ENCODE data around the gene GRIA3.
A peak's percentile ranks its signal among the peaks of the same experiment; 100 is the strongest.
"Not testable (repeated sequence)": the region's sequence is repeated elsewhere in the genome, so short reads cannot be mapped to it uniquely, and the experiment has no call there.

Gene GRIA3

DNA sequence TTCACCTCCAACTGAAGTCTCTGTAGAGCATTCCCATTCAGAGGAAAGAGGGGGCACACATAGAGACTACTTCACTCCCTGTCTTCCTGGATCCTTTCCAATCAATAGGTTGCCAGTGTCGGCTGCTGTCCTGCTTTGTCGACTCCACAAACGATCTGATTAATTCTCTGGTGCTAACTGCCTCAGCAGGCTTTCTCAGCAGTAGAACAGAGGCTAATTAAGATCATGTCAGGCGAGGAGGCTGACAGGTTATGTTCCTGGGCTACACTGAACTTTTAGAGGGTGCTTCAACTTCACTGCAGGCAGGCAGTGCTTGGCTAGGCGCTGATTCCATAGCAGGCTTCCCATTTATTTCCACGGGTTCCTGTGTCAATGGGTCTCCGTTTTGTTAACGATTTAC lies 79.2 kb downstream of the GRIA3 start:
- DNase-seq (ENCODE audit: low read depth) = no peak
- H3K4me3 ChIP-seq (ENCODE audit: low read depth, low read length) = no peak overlapping the region

DNA sequence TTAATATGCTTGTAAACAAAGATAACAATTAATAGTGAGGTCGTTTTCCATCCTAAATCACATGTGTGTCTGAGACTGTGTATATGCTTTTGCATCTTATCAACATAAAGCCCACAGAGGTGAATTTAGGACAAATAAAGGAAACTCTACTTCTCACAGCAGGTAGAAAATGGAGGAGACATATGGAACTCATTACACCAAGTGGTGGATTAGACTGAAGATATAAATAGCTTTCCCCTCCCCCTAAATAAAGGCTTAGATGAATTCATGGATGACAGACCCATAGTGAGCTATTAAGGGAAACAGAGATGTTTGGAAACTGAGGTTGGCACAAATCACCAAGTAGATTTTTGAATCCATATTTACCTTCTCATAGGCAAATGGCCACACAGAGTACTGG lies 79.7 kb downstream of the GRIA3 start:
- no peak for DNase-seq (ENCODE audit: low read depth)
- H3K4me3 ChIP-seq (ENCODE audit: low read depth, low read length) = no peak overlapping the region

DNA sequence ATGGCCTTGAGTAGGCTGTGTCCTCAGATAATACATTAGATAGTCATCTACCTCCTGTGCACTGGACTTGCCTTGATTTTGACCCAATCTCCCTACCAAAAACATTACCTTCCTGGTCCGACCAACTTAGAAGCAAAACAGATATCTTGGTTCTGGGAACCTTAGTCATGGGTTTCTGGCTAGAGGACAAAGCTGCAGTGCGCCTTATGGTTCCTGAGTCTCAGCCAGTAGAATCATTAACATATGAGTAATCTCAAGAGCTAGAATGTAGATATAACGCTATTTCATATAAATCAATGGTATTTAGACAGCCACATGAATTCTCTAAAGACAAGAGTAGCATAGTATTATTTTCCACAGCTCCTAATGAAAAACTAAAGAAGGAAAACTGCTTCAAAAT lies 83.1 kb downstream of the GRIA3 start:
- peak; percentile 21 for DNase-seq (ENCODE audit: low read depth)
- H3K4me3 ChIP-seq (ENCODE audit: low read depth, low read length) = no peak overlapping the region

DNA sequence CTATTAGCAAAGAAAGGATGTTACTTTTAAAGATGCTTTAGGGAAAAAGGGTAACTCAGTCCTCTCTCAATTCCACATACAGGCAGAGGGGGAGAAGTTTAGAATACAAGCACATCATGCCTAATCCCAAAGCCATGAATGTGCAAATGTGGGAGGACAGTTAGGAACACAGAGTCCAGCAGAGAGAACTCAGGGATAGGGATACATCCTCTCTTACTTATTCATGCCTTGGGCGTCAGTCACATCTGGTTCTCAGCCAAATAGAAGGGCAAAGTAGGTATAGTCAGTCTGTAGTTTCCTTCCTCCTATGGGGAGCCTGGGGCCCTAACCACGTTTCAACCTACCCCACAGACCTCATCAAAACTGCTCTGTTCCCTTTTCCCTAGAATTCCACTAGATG lies 87.8 kb downstream of the GRIA3 start:
- DNase-seq (ENCODE audit: low read depth) = no peak
- no peak overlapping the region for H3K4me3 ChIP-seq (ENCODE audit: low read depth, low read length)

DNA sequence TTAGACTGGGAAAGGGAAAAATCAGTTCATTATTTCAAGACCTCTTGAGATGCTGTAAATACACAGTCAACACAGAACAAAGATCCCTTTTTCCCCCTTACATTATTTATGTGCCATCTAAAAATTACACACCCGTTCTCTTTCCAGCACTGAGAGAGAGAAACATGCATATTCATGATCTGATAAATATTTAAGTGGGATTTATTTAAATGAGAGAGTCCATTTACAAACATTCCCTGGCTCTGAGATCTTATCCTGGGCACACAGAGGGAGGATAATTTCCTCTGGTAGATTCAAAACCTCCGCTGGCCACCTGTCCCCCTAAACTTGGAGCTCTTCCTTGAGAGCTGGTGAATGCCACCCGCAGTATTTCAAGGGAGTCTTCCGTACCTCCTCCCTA lies 88.6 kb downstream of the GRIA3 start:
- H3K4me3 ChIP-seq (ENCODE audit: low read depth, low read length) = no peak overlapping the region
- DNase-seq (ENCODE audit: low read depth) = no peak

DNA sequence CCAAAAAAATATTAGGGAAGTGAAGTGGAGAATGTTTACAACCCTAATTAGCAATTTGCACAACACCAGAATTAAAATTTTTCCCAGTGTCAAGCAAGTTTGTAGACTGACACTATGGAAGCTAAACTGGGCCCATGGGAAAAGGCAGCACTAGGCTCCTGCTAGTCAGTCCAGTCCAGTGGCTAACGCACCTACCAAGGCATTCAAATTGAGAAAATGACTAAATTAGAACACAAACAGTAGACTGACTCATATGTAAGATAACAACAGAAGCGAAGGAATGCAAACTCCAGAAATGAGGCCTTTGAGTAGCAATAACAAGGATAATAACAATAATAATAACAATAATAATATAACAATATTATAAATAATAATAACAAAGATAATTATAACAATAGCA lies 90.7 kb downstream of the GRIA3 start:
- no peak for DNase-seq (ENCODE audit: low read depth)
- no peak overlapping the region for H3K4me3 ChIP-seq (ENCODE audit: low read depth, low read length)

DNA sequence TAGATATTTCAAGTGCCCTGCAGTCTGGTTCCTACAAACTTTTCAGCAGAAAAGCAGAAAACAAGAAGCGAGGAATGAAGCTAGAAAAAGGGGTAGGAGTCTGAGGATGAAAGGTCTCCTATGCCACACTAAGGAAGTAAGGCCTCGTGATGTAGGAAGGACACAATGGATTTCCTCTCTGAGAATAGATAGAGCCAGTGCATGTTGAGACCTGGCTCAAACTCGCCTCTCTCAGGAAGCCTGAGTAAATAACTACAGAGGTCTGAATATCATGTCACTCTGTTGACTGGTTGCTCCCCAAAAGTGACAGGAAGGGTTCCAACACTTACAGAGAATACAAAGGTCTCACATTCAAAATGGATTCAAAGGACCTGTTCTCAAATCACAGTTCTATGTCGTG lies 93.3 kb downstream of the GRIA3 start:
- no peak for DNase-seq (ENCODE audit: low read depth)
- H3K4me3 ChIP-seq (ENCODE audit: low read depth, low read length) = no peak overlapping the region

DNA sequence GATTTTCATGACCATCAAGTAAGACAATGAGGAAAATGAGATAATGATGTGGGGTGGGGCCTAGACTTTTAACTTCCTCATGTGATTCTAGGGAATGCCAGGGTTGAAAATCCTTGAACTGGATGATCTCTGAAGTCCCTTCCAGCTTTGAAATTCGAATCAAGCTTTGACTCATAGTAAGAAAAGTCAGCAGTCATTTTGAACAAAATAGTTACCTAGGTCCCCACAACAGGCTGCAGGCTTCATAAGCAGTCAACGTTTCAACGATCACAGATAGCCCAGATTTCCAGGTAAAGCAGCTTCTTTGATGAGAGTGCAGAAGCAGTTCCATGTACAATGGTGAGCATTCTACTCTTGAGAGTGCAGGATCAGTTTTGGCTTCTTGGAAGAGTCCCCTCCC lies 93.7 kb downstream of the GRIA3 start:
- no peak for DNase-seq (ENCODE audit: low read depth)
- no peak overlapping the region for H3K4me3 ChIP-seq (ENCODE audit: low read depth, low read length)

DNA sequence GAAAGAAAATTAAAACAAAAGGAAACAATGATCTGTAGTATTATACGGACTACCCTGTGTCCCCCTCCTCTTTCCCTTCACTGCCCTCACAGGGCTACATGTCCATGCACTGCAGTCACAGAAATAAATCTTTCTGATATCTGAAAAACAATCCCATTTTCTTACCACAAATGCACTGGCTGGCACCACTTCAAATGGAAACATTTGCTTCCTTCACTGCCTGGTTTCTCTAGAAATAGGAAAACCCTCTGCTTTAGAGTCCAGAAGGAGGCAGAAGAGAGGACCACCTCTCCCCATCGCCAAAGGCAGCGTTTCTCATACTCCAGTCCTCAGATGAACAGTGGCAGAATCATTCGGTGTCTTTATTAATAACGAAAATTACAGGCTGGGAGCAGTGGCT lies 98.2 kb downstream of the GRIA3 start:
- no peak for DNase-seq (ENCODE audit: low read depth)
- H3K4me3 ChIP-seq (ENCODE audit: low read depth, low read length) = no peak overlapping the region

DNA sequence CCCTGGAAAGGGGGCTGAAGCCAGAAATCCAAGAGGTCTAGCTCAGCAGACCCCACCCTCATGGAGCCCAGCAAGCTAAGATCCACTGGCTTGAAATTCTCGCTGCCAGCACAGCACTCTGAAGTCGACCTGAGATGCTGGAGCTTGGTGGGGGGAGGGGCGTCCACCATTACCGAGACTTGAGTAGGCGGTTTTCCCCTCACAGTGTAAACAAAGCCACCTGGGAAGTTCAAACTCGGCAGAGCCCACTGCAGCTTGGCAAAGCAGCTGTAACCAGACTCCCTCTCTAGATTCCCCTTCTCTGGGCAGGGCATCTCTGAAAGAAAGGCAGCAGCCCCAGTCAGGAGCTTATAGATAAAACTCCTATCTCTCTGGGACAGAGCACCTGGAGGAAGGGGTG lies 99.3 kb downstream of the GRIA3 start:
- not testable (repeated sequence) for H3K4me3 ChIP-seq (ENCODE audit: low read depth, low read length); DNase-seq (ENCODE audit: low read depth)

DNA sequence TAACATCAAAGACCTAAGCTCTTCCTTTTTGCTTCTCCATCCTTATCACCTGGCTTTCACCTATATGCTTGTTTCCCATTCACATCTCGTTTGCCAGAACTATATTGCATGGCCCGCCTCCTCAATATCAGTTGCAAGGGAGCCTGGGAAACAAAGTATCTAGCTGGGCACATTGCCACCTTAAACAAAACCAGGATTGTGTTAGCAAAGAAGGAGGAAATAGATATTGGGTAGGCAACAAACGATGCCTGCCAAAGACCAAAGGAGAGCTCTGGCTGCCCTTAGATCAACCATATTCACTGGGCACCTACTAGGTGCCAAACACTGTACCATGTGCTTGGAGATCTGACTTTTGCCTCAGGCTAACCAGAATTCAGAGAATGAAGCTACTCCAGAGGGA lies 107.5 kb downstream of the GRIA3 start:
- no peak overlapping the region for H3K4me3 ChIP-seq (ENCODE audit: low read depth, low read length)
- DNase-seq (ENCODE audit: low read depth) = no peak

DNA sequence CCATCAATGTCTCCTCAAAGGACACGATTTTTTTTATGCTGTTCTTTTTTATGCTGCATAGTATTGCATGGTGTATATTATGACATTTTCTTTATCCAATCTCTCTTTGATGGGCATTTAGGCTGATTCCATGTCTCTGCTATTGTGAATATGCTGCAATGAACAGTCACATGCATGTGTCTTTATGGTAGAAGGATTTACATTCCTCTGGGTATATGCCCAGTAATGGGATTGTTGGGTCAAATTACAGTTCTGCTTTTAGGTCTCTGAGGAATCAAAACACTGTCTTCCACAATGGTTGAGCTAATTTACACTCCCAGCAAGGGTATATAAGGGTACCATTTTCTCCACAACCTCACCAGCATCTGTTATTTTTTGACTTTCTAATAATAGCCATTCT lies 113.9 kb downstream of the GRIA3 start:
- DNase-seq (ENCODE audit: low read depth) = peak; percentile 2
- H3K4me3 ChIP-seq (ENCODE audit: low read depth, low read length) = no peak overlapping the region

DNA sequence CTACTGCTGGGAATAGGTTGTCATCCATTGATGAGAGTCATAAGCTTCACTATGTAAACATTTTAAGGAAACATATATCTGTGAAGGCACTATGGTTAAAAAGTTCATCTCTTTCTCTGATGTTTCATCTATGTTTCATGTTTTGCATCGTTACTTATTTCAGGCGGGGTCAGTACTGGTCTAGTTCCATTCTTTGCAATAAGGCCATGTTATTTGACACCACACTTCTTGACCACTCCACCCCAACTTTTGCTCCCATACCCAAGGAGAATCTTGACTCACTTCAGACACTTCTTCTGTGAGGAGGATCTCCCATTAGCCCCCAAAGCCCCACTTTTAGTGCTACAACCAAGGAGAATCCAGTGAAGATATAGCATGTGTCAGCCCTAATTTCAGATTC lies 119.4 kb downstream of the GRIA3 start:
- no peak overlapping the region for H3K4me3 ChIP-seq (ENCODE audit: low read depth, low read length)
- DNase-seq (ENCODE audit: low read depth) = no peak

DNA sequence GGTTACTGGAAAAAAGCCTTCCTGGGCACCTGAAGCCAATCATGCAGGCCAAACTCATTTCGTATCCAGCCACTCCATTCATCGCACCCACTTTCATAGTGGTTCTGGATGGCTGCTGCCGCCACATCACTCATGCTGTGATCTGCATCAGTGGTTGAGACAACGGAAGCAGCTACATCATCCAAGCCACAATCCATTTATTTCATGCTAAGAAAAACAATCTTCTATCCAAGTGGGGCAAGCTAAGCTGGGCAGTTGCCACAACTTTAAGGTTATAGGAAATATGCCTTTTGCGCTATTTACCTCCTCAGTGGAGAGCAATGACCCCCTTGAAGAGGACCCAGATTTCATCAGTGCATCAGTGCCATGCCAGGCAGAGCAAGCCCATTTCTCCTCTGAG lies 124.6 kb downstream of the GRIA3 start:
- no peak overlapping the region for H3K4me3 ChIP-seq (ENCODE audit: low read depth, low read length)
- DNase-seq (ENCODE audit: low read depth) = no peak

DNA sequence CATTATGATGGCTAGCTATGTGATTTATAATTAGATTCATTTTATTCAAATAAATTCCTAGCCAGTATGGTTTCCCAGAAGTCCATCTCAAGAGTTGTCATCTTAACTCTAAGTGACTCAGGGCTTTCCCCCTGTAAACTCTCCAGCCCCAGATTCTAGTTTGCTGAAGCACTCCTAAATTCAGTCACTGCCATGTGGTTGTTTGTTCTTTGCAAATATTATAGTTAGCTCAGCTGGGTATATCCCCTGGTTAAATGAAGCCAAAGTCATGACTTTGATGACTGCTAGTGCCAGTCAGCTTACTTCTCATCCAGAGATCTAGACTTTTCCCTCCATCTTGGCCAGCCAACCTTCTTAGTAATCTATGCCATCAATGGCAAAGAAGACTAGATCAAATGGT lies 126.0 kb downstream of the GRIA3 start:
- no peak overlapping the region for H3K4me3 ChIP-seq (ENCODE audit: low read depth, low read length)
- no peak for DNase-seq (ENCODE audit: low read depth)

DNA sequence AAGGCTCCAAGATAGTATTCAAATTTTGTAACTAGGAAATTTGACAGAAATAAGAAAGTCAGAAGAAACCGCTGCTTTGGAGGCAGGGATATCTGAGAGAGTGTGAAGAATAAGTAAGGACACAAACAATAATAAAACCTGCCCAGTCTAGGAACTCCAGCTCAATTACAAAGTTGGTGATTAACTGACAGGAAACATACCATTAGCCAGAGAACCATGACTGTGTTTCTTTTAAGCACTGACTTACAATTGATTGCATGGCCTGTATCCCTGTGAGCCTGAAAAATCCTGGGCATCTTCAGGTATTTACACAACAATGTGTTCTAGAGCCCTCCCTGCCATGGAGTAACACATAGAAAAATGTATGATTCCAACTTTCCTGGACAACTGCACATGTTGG lies 127.4 kb downstream of the GRIA3 start:
- DNase-seq (ENCODE audit: low read depth) = no peak
- no peak overlapping the region for H3K4me3 ChIP-seq (ENCODE audit: low read depth, low read length)

DNA sequence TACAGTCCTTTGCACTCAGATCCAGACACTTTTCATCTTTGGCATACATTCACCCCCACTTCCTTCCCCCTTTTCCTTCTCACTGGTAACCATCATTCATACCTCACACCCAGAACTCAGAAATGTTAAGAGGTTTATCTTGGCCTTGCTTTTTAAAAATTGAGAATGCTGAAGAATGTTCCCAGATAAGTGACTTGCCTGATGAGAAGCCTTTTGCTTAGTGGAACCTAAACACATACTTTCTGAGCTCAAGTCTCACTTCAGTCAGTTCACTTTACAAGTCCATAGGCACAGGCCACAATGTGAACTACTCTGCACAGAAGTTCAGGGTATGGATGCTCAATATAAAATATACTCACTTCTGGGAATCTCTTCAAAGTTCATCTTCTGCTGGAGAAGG lies 129.4 kb downstream of the GRIA3 start:
- DNase-seq (ENCODE audit: low read depth) = no peak
- H3K4me3 ChIP-seq (ENCODE audit: low read depth, low read length) = no peak overlapping the region

DNA sequence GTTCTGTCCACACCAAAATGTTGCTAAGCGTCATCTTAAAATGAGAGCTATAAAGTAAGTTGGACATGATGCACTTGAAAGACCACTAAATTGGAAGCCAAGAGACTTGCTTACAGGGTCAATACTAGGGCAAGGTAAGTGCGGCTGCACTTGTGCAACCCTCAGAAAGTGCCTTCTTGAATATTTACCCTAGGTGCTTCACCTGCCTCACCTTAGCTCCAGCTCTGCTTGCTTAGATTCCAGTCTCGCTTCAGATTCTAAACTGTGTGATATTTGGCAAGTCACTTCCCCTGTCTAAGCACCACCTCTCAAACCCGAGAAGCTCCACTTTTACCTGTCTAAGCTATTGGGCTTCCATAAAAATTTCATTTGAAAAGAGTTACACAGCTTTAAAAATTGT lies 136.5 kb downstream of the GRIA3 start:
- DNase-seq (ENCODE audit: low read depth) = no peak
- H3K4me3 ChIP-seq (ENCODE audit: low read depth, low read length) = no peak overlapping the region

DNA sequence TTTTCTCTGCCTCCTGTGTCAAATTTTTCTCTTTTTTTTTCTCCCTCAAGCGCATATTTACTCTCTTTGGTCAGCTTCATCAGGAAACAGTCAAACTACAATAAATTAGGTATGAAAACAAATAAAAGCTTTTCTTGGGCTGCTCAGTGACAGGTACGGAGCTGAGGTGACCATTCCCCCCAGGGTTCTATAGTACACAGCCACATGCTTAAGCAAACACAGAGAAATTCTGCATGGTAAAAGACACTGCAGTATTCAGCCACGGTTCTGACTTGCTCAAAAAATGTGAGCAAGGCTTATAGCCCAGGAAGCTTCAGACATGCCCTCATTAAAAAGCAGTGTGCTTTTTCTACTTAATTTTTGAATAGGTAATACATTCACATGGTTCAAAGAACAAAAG lies 138.5 kb downstream of the GRIA3 start:
- no peak for DNase-seq (ENCODE audit: low read depth)
- H3K4me3 ChIP-seq (ENCODE audit: low read depth, low read length) = no peak overlapping the region

DNA sequence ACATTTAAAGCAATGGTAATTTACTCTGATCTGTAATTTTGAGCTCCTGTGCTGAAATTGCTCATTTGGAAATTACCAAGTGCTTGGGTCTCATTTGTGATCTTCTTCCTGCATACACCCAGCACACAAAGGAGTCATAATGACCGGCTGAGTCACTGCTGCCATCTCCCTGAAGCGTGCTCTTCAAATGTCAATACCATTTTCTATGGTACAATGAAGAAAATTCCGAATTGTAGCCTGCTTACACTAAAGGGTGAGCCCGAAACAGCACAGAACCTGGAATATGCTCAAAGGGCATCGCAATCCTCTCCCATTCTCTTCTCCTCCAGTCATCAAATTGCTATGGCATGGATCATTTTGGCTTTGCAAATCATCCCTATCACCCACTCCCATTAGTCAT lies 140.5 kb downstream of the GRIA3 start:
- H3K4me3 ChIP-seq (ENCODE audit: low read depth, low read length) = no peak overlapping the region
- no peak for DNase-seq (ENCODE audit: low read depth)

DNA sequence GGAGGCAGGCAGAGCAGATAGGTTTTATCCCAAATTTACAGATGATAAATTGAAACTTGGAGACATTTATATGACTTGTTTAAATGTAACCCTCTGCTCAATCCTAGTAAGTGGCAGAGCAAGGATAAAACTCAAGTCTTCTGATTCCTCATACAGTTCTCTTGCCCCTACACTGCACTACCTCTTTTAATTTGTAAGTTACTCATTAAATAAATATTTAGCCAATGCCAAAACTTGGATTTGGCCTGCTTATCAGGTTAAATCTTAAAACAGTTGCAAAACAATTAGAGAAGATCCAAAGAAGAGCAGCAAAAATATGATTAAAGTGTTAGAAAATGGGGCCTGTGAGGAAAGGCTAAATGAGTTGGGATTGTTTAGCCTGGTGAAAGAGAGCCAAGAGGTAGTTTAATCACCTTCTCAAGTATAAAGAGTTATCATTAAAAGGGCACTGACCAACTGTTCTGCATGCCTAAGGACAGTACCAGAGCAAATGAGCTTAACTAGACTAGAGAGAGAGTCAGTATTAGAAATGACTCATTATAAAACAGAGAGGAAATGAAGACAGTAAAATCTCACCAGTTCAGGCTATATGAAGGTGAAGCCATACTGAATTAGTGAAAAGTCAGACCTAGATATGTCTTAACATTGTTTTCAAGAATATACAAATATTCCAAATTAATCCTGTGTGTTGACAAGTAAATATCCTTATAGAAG lies 146.3 kb downstream of the GRIA3 start:
- no peak for DNase-seq (ENCODE audit: low read depth)
- H3K4me3 ChIP-seq (ENCODE audit: low read depth, low read length) = no peak overlapping the region

DNA sequence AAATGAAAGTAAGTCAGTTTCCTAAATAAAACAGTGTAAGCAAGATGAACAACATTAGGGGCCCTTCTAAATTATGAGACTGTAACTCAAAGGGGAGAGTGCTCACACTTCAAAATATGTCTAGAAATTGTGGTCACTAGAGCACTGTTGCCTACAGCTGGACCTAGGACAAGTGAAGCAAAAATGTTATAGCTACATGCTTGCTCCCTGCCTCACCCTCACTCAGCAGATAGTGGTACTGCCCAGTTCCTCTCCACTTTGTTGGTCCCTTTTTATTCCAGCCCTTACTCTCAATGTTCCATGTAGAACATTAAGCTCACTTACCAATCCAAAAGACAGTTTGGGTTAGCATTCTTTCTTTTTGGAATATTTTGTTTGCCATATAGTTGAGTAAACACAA lies 147.3 kb downstream of the GRIA3 start:
- no peak for DNase-seq (ENCODE audit: low read depth)
- H3K4me3 ChIP-seq (ENCODE audit: low read depth, low read length) = no peak overlapping the region

All from skeletal muscle cell (primary cell).